Activated T-helper 2 cell treated with anti-CD3 and anti-CD28 coated beads, Interferon-gamma antibody, Interleukin-2, Interleukin-4, amounts not matched to agents 10 μg/mL and 5 μg/mL and 100 μg/mL, durations not matched to agents 14 hours and 24 hours and 36 hours (primary cell): ENCODE data around the gene SPATA13. TPM values are rescaled to one million over a fixed set of nuclear protein-coding genes. Genes with fewer than 3 reads are reported as not detected.
A peak's percentile ranks its signal among the peaks of the same experiment; 100 is the strongest.

Experiments
- DNase-seq: peaks from one replicate; pipeline ENCODE4 v3.0.0; 2021; ENCODE audit warnings: low spot score
- H3K27ac Mint-ChIP-seq: one replicate; pipeline ENCODE4 v1.8.0; 2021; ENCODE audit warnings: mixed read lengths
- H3K27me3 Mint-ChIP-seq: one replicate; pipeline ENCODE4 v1.8.0; 2021; ENCODE audit warnings: low read depth, mixed read lengths
- H3K36me3 Mint-ChIP-seq: one replicate; pipeline ENCODE4 v1.8.0; 2021; ENCODE audit warnings: low read depth, mixed read lengths
- H3K4me1 Mint-ChIP-seq: one replicate; pipeline ENCODE4 v1.8.0; 2021; ENCODE audit warnings: low read depth, mixed read lengths
- H3K4me3 Mint-ChIP-seq: one replicate; pipeline ENCODE4 v1.8.0; 2021; ENCODE audit warnings: low read depth, mild to moderate bottlenecking, moderate library complexity, mixed read lengths
- H3K9me3 Mint-ChIP-seq: one replicate; pipeline ENCODE4 v1.8.0; 2021; ENCODE audit warnings: mixed read lengths
- intact Hi-C: fragments of 100-400 bp; cut with micrococcal nuclease; formaldehyde crosslinking; loops from one replicate; pipeline ENCODE4 v1.15.1; 2023
- total RNA-seq: library from RNA; stranded (reverse); gene quantifications from 2 replicates; pipeline ENCODE4 v1.2.3, GENCODE V29; 2022

SPATA13 gene
- total RNA-seq, 1 donor from 2014 or later, result 44.9 TPM

GRCh38 chr13:24224232-24224680 lies 63.7 kb downstream of the SPATA13 start:
- no peak overlapping the region for H3K4me3 Mint-ChIP-seq
- no peaks in the 10 kb centered on the region for H3K9me3 Mint-ChIP-seq
- H3K4me1 Mint-ChIP-seq, result peaks cover 29% of the 10 kb centered on the region
- DNase-seq, result no peak
- no peak overlapping the region for H3K27ac Mint-ChIP-seq
- no peaks in the 10 kb centered on the region for H3K27me3 Mint-ChIP-seq
- intact Hi-C loops, result loop anchor here (5.0 kb wide), 1 partner anchor 37 kb away; no protein-coding TSS in a partner anchor
- H3K36me3 Mint-ChIP-seq, result no peaks in the 10 kb centered on the region

GRCh38 chr13:24225062-24225461 lies 64.5 kb downstream of the SPATA13 start:
- Mint-ChIP-seq H3K27ac (no peak overlapping the region), H3K4me1 (peaks cover 35% of the 10 kb centered on the region), H3K4me3 (no peak overlapping the region), H3K36me3 (no peaks in the 10 kb centered on the region), H3K27me3 (no peaks in the 10 kb centered on the region), H3K9me3 (no peaks in the 10 kb centered on the region)
- intact Hi-C loops, result no loop called here
- DNase-seq, result no peak

- H3K9me3 Mint-ChIP-seq, result no peaks in the 10 kb centered on the region
- DNase-seq, result no peak
- no peak overlapping the region for H3K4me3 Mint-ChIP-seq
- no peaks in the 10 kb centered on the region for H3K27me3 Mint-ChIP-seq
- H3K4me1 Mint-ChIP-seq, result peaks cover 38% of the 10 kb centered on the region
- H3K27ac Mint-ChIP-seq, result no peak overlapping the region
- intact Hi-C loops, result no loop called here
- H3K36me3 Mint-ChIP-seq, result no peaks in the 10 kb centered on the region
These were observed 65.4 kb downstream of the SPATA13 start for GRCh38 chr13:24225930-24226329.

GRCh38 chr13:24226762-24227161 lies 66.2 kb downstream of the SPATA13 start:
- no peaks in the 10 kb centered on the region for H3K36me3 Mint-ChIP-seq
- no peaks in the 10 kb centered on the region for H3K9me3 Mint-ChIP-seq
- no peak overlapping the region for H3K27ac Mint-ChIP-seq
- intact Hi-C loops, result no loop called here
- peaks cover 46% of the 10 kb centered on the region for H3K4me1 Mint-ChIP-seq
- DNase-seq, result no peak
- H3K4me3 Mint-ChIP-seq, result no peak overlapping the region
- H3K27me3 Mint-ChIP-seq, result no peaks in the 10 kb centered on the region

GRCh38 chr13:24228852-24229458 lies 68.4 kb downstream of the SPATA13 start:
- Mint-ChIP-seq H3K4me3 (no peak overlapping the region), H3K36me3 (no peaks in the 10 kb centered on the region), H3K9me3 (no peaks in the 10 kb centered on the region), H3K27ac (no peak overlapping the region), H3K4me1 (peaks cover 58% of the 10 kb centered on the region), H3K27me3 (no peaks in the 10 kb centered on the region)
- no peak for DNase-seq
- intact Hi-C loops, result no loop called here

GRCh38 chr13:24230428-24231072 lies 70.0 kb downstream of the SPATA13 start:
- no peaks in the 10 kb centered on the region for H3K36me3 Mint-ChIP-seq
- no peaks in the 10 kb centered on the region for H3K9me3 Mint-ChIP-seq
- no peak for DNase-seq
- intact Hi-C loops, result loop anchor here (1.0 to 5.0 kb wide), 3 partner anchors 44 to 263 kb away; no protein-coding TSS in a partner anchor
- no peak overlapping the region for H3K4me3 Mint-ChIP-seq
- no peaks in the 10 kb centered on the region for H3K27me3 Mint-ChIP-seq
- H3K27ac Mint-ChIP-seq, result peak overlapping the region; percentile 46
- H3K4me1 Mint-ChIP-seq, result peaks cover 50% of the 10 kb centered on the region

GRCh38 chr13:24231377-24231776 lies 70.9 kb downstream of the SPATA13 start:
- Mint-ChIP-seq H3K4me3 (no peak overlapping the region), H3K9me3 (no peaks in the 10 kb centered on the region), H3K27ac (no peak overlapping the region), H3K36me3 (no peaks in the 10 kb centered on the region), H3K4me1 (peaks cover 47% of the 10 kb centered on the region), H3K27me3 (no peaks in the 10 kb centered on the region)
- no peak for DNase-seq
- intact Hi-C loops, result loop anchor here (2.0 to 5.0 kb wide), 2 partner anchors 135 to 264 kb away; no protein-coding TSS in a partner anchor

GRCh38 chr13:24232037-24232436 lies 71.5 kb downstream of the SPATA13 start:
- DNase-seq, result no peak
- Mint-ChIP-seq H3K9me3 (no peaks in the 10 kb centered on the region), H3K27me3 (no peaks in the 10 kb centered on the region), H3K4me1 (peaks cover 47% of the 10 kb centered on the region), H3K4me3 (no peak overlapping the region), H3K36me3 (no peaks in the 10 kb centered on the region), H3K27ac (peak overlapping the region; percentile 49)
- intact Hi-C loops, result loop anchor here (5.0 kb wide), 1 partner anchor 265 kb away; no protein-coding TSS in a partner anchor

- DNase-seq, result no peak
- H3K27ac Mint-ChIP-seq, result no peak overlapping the region
- intact Hi-C loops, result loop anchor here (5.0 kb wide), 1 partner anchor 265 kb away; no protein-coding TSS in a partner anchor
- H3K4me3 Mint-ChIP-seq, result no peak overlapping the region
- peaks cover 47% of the 10 kb centered on the region for H3K4me1 Mint-ChIP-seq
- no peaks in the 10 kb centered on the region for H3K9me3 Mint-ChIP-seq
- no peaks in the 10 kb centered on the region for H3K36me3 Mint-ChIP-seq
- H3K27me3 Mint-ChIP-seq, result no peaks in the 10 kb centered on the region
These were observed 72.0 kb downstream of the SPATA13 start for GRCh38 chr13:24232474-24232873.

- DNase-seq, result no peak
- no peak overlapping the region for H3K4me3 Mint-ChIP-seq
- H3K36me3 Mint-ChIP-seq, result no peaks in the 10 kb centered on the region
- peaks cover 47% of the 10 kb centered on the region for H3K4me1 Mint-ChIP-seq
- intact Hi-C loops, result loop anchor here (5.0 kb wide), 1 partner anchor 266 kb away; no protein-coding TSS in a partner anchor
- H3K27ac Mint-ChIP-seq, result peak overlapping the region; percentile 81
- no peaks in the 10 kb centered on the region for H3K27me3 Mint-ChIP-seq
- no peaks in the 10 kb centered on the region for H3K9me3 Mint-ChIP-seq
These were observed 72.9 kb downstream of the SPATA13 start for GRCh38 chr13:24233351-24233901.

GRCh38 chr13:24234200-24234915 lies 73.8 kb downstream of the SPATA13 start:
- Mint-ChIP-seq H3K4me1 (peaks cover 45% of the 10 kb centered on the region), H3K27me3 (no peaks in the 10 kb centered on the region), H3K9me3 (no peaks in the 10 kb centered on the region), H3K36me3 (no peaks in the 10 kb centered on the region), H3K4me3 (no peak overlapping the region), H3K27ac (peak overlapping the region; percentile 68)
- intact Hi-C loops, result loop anchor here (2.0 to 5.0 kb wide), 2 partner anchors 16 to 267 kb away; no protein-coding TSS in a partner anchor
- no peak for DNase-seq

GRCh38 chr13:24237356-24237755 lies 76.8 kb downstream of the SPATA13 start:
- DNase-seq, result no peak
- intact Hi-C loops, result no loop called here
- H3K4me1 Mint-ChIP-seq, result peaks cover 18% of the 10 kb centered on the region

More at GRCh38 chr13:24237356-24237755, 76.8 kb downstream of the SPATA13 start:
- Mint-ChIP-seq H3K27me3 (no peaks in the 10 kb centered on the region), H3K9me3 (no peaks in the 10 kb centered on the region), H3K27ac (no peak overlapping the region), H3K4me3 (no peak overlapping the region), H3K36me3 (no peaks in the 10 kb centered on the region)
